GM12891 (cell line): Measurements from ENCODE around the gene CSGALNACT2.
A peak's percentile ranks its signal among the peaks of the same experiment; 100 is the strongest.
"Not testable (repeated sequence)": the region's sequence is repeated elsewhere in the genome, so short reads cannot be mapped to it uniquely, and the experiment has no call there.

Experiments used
- DNase-seq: peaks from one replicate; pipeline ENCODE4 v3.0.0; 2011; ENCODE audit warnings: low spot score; ENCODE audit not compliant: insufficient read length
- FAIRE-seq: peaks from 2 replicates; lab custom pipeline; 2011; peaks lifted over from hg19 to GRCh38; lab: Jason Lieb, UNC
- PAX5 ChIP-seq: IDR thresholded peaks from 2 replicates; pipeline ENCODE4 v1.6.1; 2011; ENCODE audit warnings: low read length, moderate library complexity, mild to moderate bottlenecking; ENCODE audit not compliant: insufficient read depth, severe bottlenecking
- POLR2A ChIP-seq: IDR thresholded peaks from 2 replicates; pipeline ENCODE4 v1.6.1; 2011; ENCODE audit warnings: low read depth, low read length, control low read depth
- POLR2AphosphoS5 ChIP-seq: IDR thresholded peaks from 2 replicates; pipeline ENCODE4 v1.6.1; 2011; ENCODE audit warnings: low read depth, low read length, control low read depth
- POU2F2 ChIP-seq: IDR thresholded peaks from 2 replicates; pipeline ENCODE4 v1.6.1; 2011; ENCODE audit warnings: low read depth, mild to moderate bottlenecking, control low read depth, low read length, moderate library complexity
- SPI1 ChIP-seq: IDR thresholded peaks from 2 replicates; pipeline ENCODE4 v1.6.1; 2011; ENCODE audit warnings: low read depth, low read length, control low read depth
- TAF1 ChIP-seq: IDR thresholded peaks from 2 replicates; pipeline ENCODE4 v1.6.1; 2011; ENCODE audit warnings: low read depth, low read length, control low read depth

CSGALNACT2 gene

DNA sequence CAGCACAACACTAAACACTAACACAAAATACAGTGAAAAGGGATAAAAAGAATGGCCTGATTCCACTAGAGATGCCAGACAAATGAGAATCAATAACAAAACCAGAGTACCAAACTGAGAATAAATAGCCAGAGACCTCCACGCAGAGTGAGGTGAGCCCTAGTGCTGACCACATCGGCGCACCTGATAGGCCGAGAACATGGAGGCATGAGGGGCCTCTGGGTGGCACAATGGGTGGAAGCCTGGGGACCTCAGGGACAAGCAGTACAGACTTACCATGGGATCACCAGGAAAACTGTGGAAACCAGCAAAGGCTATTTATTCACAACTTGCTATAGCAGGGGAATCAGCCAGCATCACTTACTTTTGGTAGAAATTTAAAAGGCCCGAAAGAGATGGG, 1.8 kb upstream of the CSGALNACT2 start:
- no peak for DNase-seq
- FAIRE-seq: no peak
- TF ChIP-seq POU2F2: no peak
- no peak for TF ChIP-seq PAX5
- TF ChIP-seq TAF1: no peak
- no peak for TF ChIP-seq SPI1
- no peak for TF ChIP-seq POLR2AphosphoS5
- TF ChIP-seq POLR2A: no peak

DNA sequence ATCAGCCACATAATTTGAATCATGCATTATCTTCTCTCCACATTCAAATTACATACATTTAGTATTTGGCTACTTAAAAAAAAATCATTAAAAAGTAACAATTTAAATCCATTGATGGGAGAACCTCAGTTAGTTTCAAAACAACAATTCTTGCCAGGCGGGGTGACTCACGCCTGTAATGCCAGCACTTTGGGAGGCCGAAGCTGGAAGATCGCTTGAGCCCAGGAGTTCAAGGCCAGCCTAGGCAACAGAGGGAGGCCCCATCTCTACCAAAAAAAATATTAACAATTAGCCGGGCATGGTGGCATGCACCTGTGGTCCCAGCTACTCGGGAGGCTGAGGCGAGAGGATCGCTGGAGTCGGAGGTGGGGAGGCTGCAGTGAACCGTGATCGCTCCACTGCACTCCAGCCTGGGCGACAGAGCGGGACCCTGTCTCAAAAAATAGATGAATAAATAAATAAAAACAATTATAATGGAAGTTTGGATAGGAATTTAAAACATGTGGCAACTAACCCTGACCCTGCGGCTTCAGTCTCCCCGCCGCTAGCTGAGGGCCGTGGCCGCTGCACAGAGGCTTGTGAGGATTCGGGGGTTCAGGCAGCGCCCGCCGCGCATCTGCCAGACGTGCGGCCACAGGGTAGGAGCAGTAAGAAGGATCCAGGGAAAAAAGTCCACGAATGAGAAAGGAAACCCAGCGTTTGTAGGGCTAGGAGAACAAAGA, 1.1 kb upstream of the CSGALNACT2 start:
- DNase-seq (no peak), FAIRE-seq (no peak)

DNA sequence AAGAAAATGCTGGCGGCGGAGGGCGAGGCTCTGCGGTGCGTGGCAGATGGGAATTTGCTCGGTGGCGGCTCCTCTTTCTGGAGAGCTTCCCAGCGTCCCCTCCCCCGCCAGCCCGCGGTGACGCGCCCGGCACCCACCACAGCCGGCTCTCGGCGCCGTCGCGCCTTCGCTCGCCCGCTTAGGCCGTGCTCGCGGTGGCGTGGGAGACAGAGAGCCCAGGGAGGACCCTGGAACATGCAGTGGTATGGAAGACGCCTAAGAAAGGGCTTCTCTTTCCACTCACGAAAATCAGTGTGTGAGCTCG, 576 bp upstream of the CSGALNACT2 start:
- TF ChIP-seq POLR2AphosphoS5 (no peak), TAF1 (0 out of 2 replicates have a peak, but pooled peaks have one; percentile 23)
- no peak for DNase-seq
- no peak for FAIRE-seq

More for the DNA sequence above, 1.1 kb upstream of the CSGALNACT2 start:
- no peak for TF ChIP-seq SPI1
- no peak for TF ChIP-seq POLR2AphosphoS5
- no peak for TF ChIP-seq TAF1
- TF ChIP-seq POU2F2: no peak
- TF ChIP-seq PAX5: no peak
- no peak for TF ChIP-seq POLR2A

DNA sequence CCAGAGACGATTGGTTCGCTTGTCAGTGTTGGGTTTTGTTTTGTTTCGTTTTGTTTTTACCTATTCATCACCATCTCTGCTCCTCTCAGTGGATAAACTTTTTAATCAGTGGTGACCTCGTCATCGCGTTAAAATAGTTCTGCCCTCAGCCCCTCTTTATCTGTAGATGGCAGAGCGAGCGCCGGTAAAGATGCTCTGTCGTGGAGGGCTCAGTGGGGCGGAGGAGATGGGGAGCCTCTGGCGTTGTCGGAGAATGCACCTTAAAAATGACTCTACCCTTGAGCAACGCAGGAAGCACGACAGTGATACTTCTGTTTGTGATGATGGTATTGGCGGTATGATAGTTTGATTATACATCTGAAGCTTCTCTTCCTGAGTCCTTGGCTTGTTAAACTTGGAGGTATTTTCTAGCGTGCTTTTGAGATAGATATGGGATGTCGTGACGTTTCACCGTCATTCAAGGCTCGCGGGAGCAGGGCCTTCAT, 554 bp downstream of the CSGALNACT2 start:
- FAIRE-seq (peak; percentile 83), DNase-seq (no peak)
- no peak for TF ChIP-seq POU2F2
- 0 out of 2 replicates have a peak, but pooled peaks have one; percentile 16 for TF ChIP-seq TAF1
- TF ChIP-seq SPI1: no peak
- no peak for TF ChIP-seq POLR2A

DNA sequence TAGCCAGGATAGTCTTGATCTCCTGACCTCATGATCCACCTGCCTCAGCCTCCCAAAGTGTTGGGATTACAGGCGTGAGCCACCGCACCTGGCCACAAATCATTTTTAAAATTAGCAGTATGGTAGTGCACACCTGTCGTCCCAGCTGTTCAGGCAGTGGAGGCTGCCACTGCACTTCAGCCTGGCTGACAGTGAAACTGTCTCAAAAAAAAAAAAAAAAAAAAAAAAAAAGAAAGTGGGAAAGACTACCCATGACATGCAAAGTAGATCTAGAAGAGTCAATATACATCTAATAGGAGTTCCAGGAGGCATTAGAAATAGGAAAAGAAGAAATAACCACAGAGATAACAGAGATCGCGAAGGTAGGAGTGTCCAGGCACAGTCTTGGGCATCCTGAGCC, 3.2 kb downstream of the CSGALNACT2 start:
- TF ChIP-seq POLR2AphosphoS5 (no peak), SPI1 (no peak), PAX5 (no peak), TAF1 (no peak), POLR2A (no peak), POU2F2 (no peak)
- no peak for DNase-seq
- no peak for FAIRE-seq

DNA sequence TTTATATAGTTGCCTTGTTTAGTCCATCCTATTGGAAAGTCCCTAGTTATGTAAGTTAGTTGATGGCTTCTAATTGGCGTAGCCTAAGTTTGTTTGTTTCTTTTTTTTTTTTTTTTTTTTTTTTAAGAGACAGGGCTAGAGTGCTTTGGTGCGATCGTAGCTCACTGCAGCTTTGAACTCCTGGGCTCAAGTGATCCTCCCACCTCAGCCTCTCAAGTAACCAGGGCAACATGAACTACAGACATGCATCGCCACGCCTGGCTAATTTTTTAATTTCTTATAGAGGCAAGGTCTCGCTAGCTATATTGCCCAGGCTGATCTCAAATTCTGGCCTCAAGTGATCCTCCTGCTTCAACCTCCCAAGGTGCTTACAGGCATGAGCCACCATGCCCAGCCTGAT, 7.1 kb downstream of the CSGALNACT2 start:
- DNase-seq: no peak
- TF ChIP-seq PAX5 (peak; percentile 37), SPI1 (no peak), POU2F2 (no peak)
- FAIRE-seq: peak; percentile 43

DNA sequence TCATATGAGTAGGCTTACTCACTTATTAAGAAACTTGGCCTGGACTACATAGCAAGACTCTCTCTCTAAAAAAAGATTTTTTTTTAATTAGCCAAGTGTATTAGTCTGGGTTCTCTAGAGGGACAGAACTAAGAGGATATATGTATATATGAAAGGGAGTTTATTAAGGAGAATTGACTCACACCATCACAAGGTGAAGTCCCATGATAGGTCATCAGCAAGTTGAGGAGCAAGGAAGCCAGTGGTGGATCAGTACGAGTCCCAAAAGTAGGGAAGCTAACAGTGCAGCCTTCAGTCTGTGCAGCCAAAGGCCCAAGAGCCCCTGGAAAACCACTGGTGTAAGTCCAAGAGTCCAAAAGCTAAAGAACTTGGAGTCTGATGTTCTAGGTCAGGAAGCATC, 7.7 kb downstream of the CSGALNACT2 start:
- not testable (repeated sequence) for FAIRE-seq, DNase-seq

DNA sequence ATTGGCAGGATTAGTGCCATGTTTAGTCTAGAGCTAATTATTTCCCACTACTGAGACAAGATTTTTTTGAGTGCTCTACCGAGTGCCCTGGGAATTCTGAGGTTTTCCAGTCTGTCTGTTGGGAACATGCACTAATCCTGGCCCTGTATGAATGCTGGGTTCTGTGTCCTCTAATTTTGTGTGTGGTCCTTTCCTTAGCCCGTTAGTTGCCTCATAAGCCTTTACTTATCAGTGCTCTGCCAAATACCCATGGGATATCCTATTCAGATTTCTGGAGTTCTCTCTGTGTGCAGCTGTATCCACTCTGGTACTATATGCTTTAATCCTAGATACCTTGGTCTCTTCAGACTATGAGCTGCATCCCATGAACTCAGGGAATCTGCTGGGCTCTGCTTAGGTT, 13.1 kb downstream of the CSGALNACT2 start:
- DNase-seq (no peak), FAIRE-seq (no peak)
- TF ChIP-seq TAF1 (no peak), PAX5 (no peak), POU2F2 (no peak), SPI1 (no peak), POLR2A (no peak), POLR2AphosphoS5 (no peak)

DNA sequence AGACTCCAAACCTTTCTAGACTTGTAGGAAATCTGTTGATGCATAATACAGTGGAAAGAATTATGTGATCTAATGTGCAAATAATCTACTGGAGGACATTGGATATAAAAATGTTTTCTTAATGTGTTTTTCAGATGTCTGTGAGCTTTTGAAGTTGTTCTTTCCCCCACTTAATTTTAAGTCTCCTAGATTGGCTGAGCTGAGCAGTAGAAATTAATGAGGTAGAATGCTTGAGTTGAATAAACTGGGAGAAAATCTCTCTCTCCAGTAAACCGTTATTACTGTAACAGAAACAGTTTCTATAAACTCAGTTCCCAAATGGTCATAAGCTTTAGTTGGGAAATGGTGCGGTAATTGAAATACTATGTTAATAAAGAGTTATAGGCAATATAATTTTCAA, 15.7 kb downstream of the CSGALNACT2 start:
- TF ChIP-seq SPI1 (no peak), POU2F2 (no peak), POLR2A (no peak), TAF1 (no peak), PAX5 (no peak), POLR2AphosphoS5 (no peak)
- DNase-seq: no peak
- FAIRE-seq: no peak

DNA sequence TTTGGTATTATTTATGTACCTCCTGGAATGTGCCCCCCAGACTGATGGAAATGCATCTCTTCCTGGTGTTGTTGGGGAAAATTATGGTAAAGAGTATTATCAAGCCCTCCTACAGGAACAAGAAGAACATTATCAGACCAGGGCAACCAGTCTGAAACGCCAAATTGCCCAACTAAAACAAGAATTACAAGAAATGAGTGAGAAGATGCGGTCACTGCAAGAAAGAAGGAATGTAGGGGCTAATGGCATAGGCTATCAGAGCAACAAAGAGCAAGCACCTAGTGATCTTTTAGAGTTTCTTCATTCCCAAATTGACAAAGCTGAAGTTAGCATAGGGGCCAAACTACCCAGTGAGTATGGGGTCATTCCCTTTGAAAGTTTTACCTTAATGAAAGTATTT, 17.0 kb downstream of the CSGALNACT2 start:
- no peak for DNase-seq
- FAIRE-seq: no peak
- TF ChIP-seq PAX5 (no peak), POU2F2 (no peak), TAF1 (no peak), POLR2AphosphoS5 (no peak), SPI1 (no peak), POLR2A (no peak)

DNA sequence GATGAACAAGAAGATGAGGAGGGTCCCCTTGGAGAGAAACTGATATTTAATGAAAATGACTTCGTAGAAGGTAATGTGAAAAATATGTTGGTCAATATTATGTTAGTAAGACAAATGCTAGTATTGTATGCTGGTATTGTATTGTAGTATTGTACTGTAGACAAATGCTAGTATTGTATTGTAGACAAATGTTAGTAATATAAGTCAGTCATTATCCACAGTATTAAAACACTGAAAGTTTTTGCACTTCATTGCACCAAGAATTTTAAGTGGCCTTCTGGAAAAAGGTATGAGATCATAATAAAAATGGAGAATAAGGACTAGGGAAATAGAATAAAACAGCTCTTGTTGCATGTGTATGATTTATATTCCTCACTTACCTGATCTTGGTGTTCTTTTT, 17.5 kb downstream of the CSGALNACT2 start:
- no peak for FAIRE-seq
- DNase-seq: no peak
- no peak for TF ChIP-seq PAX5
- TF ChIP-seq POU2F2: no peak
- TF ChIP-seq SPI1: no peak
- no peak for TF ChIP-seq POLR2A
- no peak for TF ChIP-seq POLR2AphosphoS5
- no peak for TF ChIP-seq TAF1
